ENCODE results near the gene HSPG2.

Gene HSPG2

DNA sequence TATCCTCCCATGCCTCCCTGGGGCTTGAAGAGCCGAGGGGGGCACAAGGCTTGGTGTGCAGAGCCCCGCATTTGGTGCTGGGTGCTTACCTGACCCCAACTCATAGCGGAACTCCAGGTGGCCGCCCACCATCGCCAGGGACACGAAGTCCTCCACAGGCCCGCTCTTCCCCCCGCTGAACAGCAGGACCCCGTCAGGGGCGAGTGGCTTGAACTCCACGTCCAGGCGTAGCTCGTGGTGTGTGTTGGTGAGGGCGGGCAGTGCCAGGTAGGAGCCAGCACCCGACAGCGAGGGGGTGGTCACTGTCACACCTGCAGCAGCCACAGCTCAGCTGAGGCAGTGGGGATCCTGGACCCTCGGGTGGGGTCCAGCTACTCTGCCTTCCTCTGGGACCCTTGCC is 107.8 kb downstream of the HSPG2 start:
- no peak for TF ChIP-seq RAD21 (IDR thresholded peaks at IDR 0.05; ENCODE audit: low read depth)
- no peak for TF ChIP-seq EP300 (IDR thresholded peaks at IDR 0.05; ENCODE audit: borderline replicate concordance)
- no peak for TF ChIP-seq USF1 (IDR thresholded peaks at IDR 0.05)
- TF ChIP-seq CEBPB (IDR thresholded peaks at IDR 0.05), result no peak
- no peak for TF ChIP-seq MAX (IDR thresholded peaks at IDR 0.05)
- TF ChIP-seq TAF1 (IDR thresholded peaks at IDR 0.05; ENCODE audit: low read depth), result no peak
- no peak for TF ChIP-seq REST (IDR thresholded peaks at IDR 0.05; ENCODE audit: low read depth)
- no peak for TF ChIP-seq FOXM1 (IDR thresholded peaks at IDR 0.05; ENCODE audit: borderline replicate concordance, low read depth)
- no peak for TF ChIP-seq CREB1 (IDR thresholded peaks at IDR 0.05; ENCODE audit: low read depth)
- TF ChIP-seq TCF12 (IDR thresholded peaks at IDR 0.05; ENCODE audit: low read depth), result no peak
- no peak for TF ChIP-seq ZBTB7A (IDR thresholded peaks at IDR 0.05; ENCODE audit: low read depth)
- no peak for TF ChIP-seq NFIC (IDR thresholded peaks at IDR 0.05)
- TF ChIP-seq EGR1 (IDR thresholded peaks at IDR 0.05), result no peak
- TF ChIP-seq TEAD4 (IDR thresholded peaks at IDR 0.05), result no peak
- no peak for TF ChIP-seq YY1 (IDR thresholded peaks at IDR 0.05; ENCODE audit: low read depth)

GRCh38 chr1:21828506-21829210 is 108.5 kb downstream of the HSPG2 start:
- TF ChIP-seq YY1 (IDR thresholded peaks at IDR 0.05; ENCODE audit: low read depth) (no peak), EP300 (IDR thresholded peaks at IDR 0.05; ENCODE audit: borderline replicate concordance) (no peak), TEAD4 (IDR thresholded peaks at IDR 0.05) (no peak), USF1 (IDR thresholded peaks at IDR 0.05) (no peak), TAF1 (IDR thresholded peaks at IDR 0.05; ENCODE audit: low read depth) (no peak), TCF12 (IDR thresholded peaks at IDR 0.05; ENCODE audit: low read depth) (no peak), ZBTB7A (IDR thresholded peaks at IDR 0.05; ENCODE audit: low read depth) (no peak), CEBPB (IDR thresholded peaks at IDR 0.05) (no peak)

GRCh38 chr1:21828075-21828474 is 109.0 kb downstream of the HSPG2 start:
- TF ChIP-seq TCF12 (IDR thresholded peaks at IDR 0.05; ENCODE audit: low read depth) (no peak), EGR1 (IDR thresholded peaks at IDR 0.05) (no peak), USF1 (IDR thresholded peaks at IDR 0.05) (no peak), ZBTB7A (IDR thresholded peaks at IDR 0.05; ENCODE audit: low read depth) (no peak), RAD21 (IDR thresholded peaks at IDR 0.05; ENCODE audit: low read depth) (no peak), TEAD4 (IDR thresholded peaks at IDR 0.05) (no peak), REST (IDR thresholded peaks at IDR 0.05; ENCODE audit: low read depth) (no peak), NFIC (IDR thresholded peaks at IDR 0.05) (no peak)

DNA sequence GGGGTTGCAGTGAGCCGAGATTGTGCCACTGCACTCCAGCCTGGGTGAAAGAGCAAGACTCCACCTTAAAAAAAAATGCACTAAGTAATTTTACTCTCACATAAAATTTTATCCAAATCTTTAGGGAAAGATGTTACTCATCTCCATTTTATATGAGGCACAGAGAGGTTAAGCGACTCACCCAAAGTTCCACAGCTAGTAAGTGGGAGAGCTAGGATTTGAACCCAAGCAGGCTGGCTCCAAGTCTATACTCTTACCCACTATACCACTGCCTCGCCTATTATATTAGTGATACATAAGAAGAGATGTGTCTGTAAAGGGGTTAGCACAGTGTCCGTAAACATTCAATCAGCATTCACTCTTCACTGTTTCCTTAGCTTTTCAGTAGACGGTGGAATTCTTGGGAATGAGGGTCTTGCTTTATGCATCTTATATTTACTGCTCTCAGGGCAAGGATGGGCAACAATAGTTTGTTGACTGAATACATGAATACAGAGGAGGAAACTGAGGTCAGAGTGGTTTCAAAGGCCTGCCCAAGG is 109.9 kb downstream of the HSPG2 start:
- TF ChIP-seq REST (IDR thresholded peaks at IDR 0.05; ENCODE audit: low read depth) (no peak), CEBPB (IDR thresholded peaks at IDR 0.05) (no peak), ZBTB7A (IDR thresholded peaks at IDR 0.05; ENCODE audit: low read depth) (no peak), EGR1 (IDR thresholded peaks at IDR 0.05) (no peak), YY1 (IDR thresholded peaks at IDR 0.05; ENCODE audit: low read depth) (no peak), RAD21 (IDR thresholded peaks at IDR 0.05; ENCODE audit: low read depth) (no peak), USF1 (IDR thresholded peaks at IDR 0.05) (no peak), NFIC (IDR thresholded peaks at IDR 0.05) (no peak), MAX (IDR thresholded peaks at IDR 0.05) (no peak), CREB1 (IDR thresholded peaks at IDR 0.05; ENCODE audit: low read depth) (no peak)
